H1 (cell line): ENCODE measurements around the gene CEMP1. TPM values are rescaled to one million over a fixed set of nuclear protein-coding genes. Genes with fewer than 3 reads are reported as not detected.

Experiments
- ATF3 ChIP-seq: IDR thresholded peaks from 2 replicates; pipeline ENCODE4 v1.6.1; 2011; ENCODE audit warnings: low read depth, mild to moderate bottlenecking, low read length; ENCODE audit not compliant: insufficient read depth
- BACH1 ChIP-seq: IDR thresholded peaks from 2 replicates; pipeline ENCODE4 v1.6.1; 2012; ENCODE audit warnings: low read length, improper control_type of control experiment
- BCL11A ChIP-seq, 2 experiments: IDR thresholded peaks; one replicate each; pipeline ENCODE4 v1.6.1; 2011; ENCODE audit warnings: low read depth in 2 of 2, low read length in 2 of 2, mild to moderate bottlenecking in 2 of 2
- CBX5 ChIP-seq: fragments of 300-800, 300-1000 bp; sonication (generic); IDR thresholded peaks from 2 replicates; pipeline ENCODE4 v1.7.1; 2016; ENCODE audit warnings: antibody characterized with exemption, low read length, low read depth
- CHD1 ChIP-seq: IDR thresholded peaks from 2 replicates; pipeline ENCODE4 v1.6.1; 2012; ENCODE audit warnings: low read depth, low read length, improper control_type of control experiment
- CREB1 ChIP-seq: IDR thresholded peaks from 2 replicates; pipeline ENCODE4 v1.6.1; 2012; ENCODE audit warnings: inconsistent platforms
- EGR1 ChIP-seq: IDR thresholded peaks from 2 replicates; pipeline ENCODE4 v1.6.1; 2011; ENCODE audit warnings: low read depth, low read length, borderline replicate concordance
- HDAC6 ChIP-seq: IDR thresholded peaks from one replicate; pipeline ENCODE4 v1.7.1; 2012; ENCODE audit warnings: low read depth, mild to moderate bottlenecking, inconsistent platforms, low read length, moderate library complexity
- KDM5A ChIP-seq: fragments of 200-600 bp; IDR thresholded peaks from 2 replicates; pipeline ENCODE4 v1.7.1; 2012; ENCODE audit warnings: mild to moderate bottlenecking, low read length, inconsistent platforms, mixed read lengths
- NRF1 ChIP-seq: IDR thresholded peaks from 2 replicates; pipeline ENCODE4 v1.6.1; 2011; ENCODE audit warnings: mild to moderate bottlenecking, low read depth, low read length, improper control_type of control experiment
- RXRA ChIP-seq: IDR thresholded peaks from 2 replicates; pipeline ENCODE4 v1.6.1; 2011; ENCODE audit warnings: low read depth, mild to moderate bottlenecking, low read length, moderate library complexity; ENCODE audit not compliant: insufficient read depth
- SIX5 ChIP-seq: IDR thresholded peaks from 2 replicates; pipeline ENCODE4 v1.6.1; 2011; ENCODE audit warnings: mild to moderate bottlenecking, low read depth, low read length
- YY1 ChIP-seq: IDR thresholded peaks from 2 replicates; pipeline ENCODE4 v1.6.1; 2011; ENCODE audit warnings: low read depth, mild to moderate bottlenecking, low read length
- polyA plus RNA-seq, 7 experiments: library from polyadenylated mRNA; depleted of rRNA in 3 of 7; stranded (reverse) in 5 of 7; unstranded in 2 of 7; fragments of >200 nt in 5 of 7; fragments of 200-250 nt in 2 of 7; gene quantifications; 1 replicate in 5 of 7; 2 replicates in 1 of 7; 4 replicates in 1 of 7; pipeline versions ENCODE4 v1.2.1 to v1.2.3, GENCODE V29; 2011 to 2013; ENCODE audit warnings: missing spikeins in 2 of 7, mixed read lengths in 2 of 7
- total RNA-seq: library from RNA; stranded (reverse); fragmentation: NEBNext Ultra II Directional; extraction: Animal tissue kit (Norgen Biotek cat#: 25700); gene quantifications from 2 replicates; pipeline ENCODE4 v1.2.1, GENCODE V29; 2021

The CEMP1 gene
- total and polyA plus RNA-seq, 2 of the 8 experiments (the other 6 are each of a cell fraction or from before 2014, with no cell fraction given) = not detected

- TF ChIP-seq CBX5 (no peak), EGR1 (no peak; the same call in 1 of the 2 replicates), SIX5 (no peak; the same call in 1 of the 2 replicates), KDM5A (no peak), HDAC6 (no peak), BCL11A (IDR thresholded peaks at IDR 0.05; ENCODE audit: low read depth in 2 of 2, low read length in 2 of 2) (no peak), CHD1 (peak; percentile 78; the same call in 1 of the 2 replicates), ATF3 (no peak), YY1 (peak; percentile 97), CREB1 (peak; percentile 95), BACH1 (no peak), RXRA (no peak), NRF1 (peak; percentile 47; the same call in 1 of the 2 replicates)
These were observed 17.5 kb downstream of the CEMP1 start, which contains the start of gene ATP6V0C (continued) for GRCh38 chr16:2513405-2514332.
